OCI-LY1 (cell line): ENCODE data around the gene RUVBL1.

Experiments
- EZH2 ChIP-seq: fragments of 200-600 bp; sonication (generic), shearing (Covaris generic); IDR thresholded peaks from 2 replicates; pipeline ENCODE4 v1.8.0; 2017; ENCODE audit warnings: borderline replicate concordance, mixed run types, mild to moderate bottlenecking, antibody characterized with exemption, low read length, moderate library complexity, mixed read lengths
- TF ChIP-seq, protein P1 (sequence below): fragments of 200-600 bp; sonication (generic), shearing (Covaris generic); IDR thresholded peaks from 2 replicates; pipeline ENCODE4 v1.5.1; 2017; ENCODE audit warnings: mild to moderate bottlenecking, antibody characterized with exemption, low read length, moderate library complexity, mixed read lengths

DNA sequence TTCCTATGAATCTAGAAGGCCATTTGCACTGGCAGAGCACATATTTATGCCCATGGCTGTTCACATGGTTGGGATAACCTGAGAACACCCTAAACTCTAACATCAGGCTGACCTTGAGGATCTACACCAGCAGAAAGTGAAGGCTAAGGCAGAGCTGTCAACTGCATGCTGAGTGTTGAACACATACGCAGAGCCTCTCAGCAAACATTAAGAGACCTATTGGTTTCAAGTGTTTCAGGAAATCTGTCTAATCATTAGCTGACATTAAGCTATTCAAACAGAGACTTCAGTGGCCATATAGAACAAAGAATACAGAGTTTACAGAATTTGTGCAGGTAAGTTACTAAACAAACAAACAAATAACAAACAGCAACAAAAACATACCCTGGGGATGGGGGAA, 87.5 kb downstream of the RUVBL1 start:
- TF ChIP-seq EZH2: no peak
- TF ChIP-seq, protein P1, sequence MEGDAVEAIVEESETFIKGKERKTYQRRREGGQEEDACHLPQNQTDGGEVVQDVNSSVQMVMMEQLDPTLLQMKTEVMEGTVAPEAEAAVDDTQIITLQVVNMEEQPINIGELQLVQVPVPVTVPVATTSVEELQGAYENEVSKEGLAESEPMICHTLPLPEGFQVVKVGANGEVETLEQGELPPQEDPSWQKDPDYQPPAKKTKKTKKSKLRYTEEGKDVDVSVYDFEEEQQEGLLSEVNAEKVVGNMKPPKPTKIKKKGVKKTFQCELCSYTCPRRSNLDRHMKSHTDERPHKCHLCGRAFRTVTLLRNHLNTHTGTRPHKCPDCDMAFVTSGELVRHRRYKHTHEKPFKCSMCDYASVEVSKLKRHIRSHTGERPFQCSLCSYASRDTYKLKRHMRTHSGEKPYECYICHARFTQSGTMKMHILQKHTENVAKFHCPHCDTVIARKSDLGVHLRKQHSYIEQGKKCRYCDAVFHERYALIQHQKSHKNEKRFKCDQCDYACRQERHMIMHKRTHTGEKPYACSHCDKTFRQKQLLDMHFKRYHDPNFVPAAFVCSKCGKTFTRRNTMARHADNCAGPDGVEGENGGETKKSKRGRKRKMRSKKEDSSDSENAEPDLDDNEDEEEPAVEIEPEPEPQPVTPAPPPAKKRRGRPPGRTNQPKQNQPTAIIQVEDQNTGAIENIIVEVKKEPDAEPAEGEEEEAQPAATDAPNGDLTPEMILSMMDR: no peak
